Gastroesophageal sphincter (tissue), 4 donors: ENCODE data around the gene EXD3. TPM values are rescaled to one million over a fixed set of nuclear protein-coding genes. Genes with fewer than 3 reads are reported as not detected.
A peak's percentile ranks its signal among the peaks of the same experiment; 100 is the strongest.

Experiments used
- ATAC-seq: fragments of 150-250 bp; one replicate; pipeline ENCODE4 v1.9.1; 2016; ENCODE audit warnings: mild to moderate bottlenecking, moderate library complexity
- H3K27ac ChIP-seq, 4 donors: fragments of 200-600 bp; sonication (generic) in 3 of 4; 1 replicate in 3 of 4; 2 replicates in 1 of 4; pipeline ENCODE4 v1.5.1; 2016 to 2019
- H3K27me3 ChIP-seq: fragments of 200-600 bp; sonication (generic); one replicate; pipeline ENCODE4 v1.5.1; 2019
- H3K36me3 ChIP-seq, 2 donors: fragments of 200-600 bp; sonication (generic); one replicate each; pipeline ENCODE4 v1.5.1; 2019; ENCODE audit warnings: control low read depth in 1 of 2
- H3K4me1 ChIP-seq, 3 donors: fragments of 200-600 bp; sonication (generic); 1 replicate in 2 of 3; 2 replicates in 1 of 3; pipeline ENCODE4 v1.5.1; 2016 to 2019; ENCODE audit warnings: control low read depth in 2 of 3
- H3K4me3 ChIP-seq, 2 donors: fragments of 200-600 bp; sonication (generic); one replicate each; pipeline ENCODE4 v1.5.1; 2019; ENCODE audit warnings: mild to moderate bottlenecking in 1 of 2, moderate library complexity in 1 of 2
- H3K9me3 ChIP-seq, 3 donors: fragments of 200-600 bp; sonication (generic); one replicate each; pipeline ENCODE4 v1.5.1; 2017 to 2019; ENCODE audit warnings: control low read depth in 2 of 3
- CTCF ChIP-seq, 4 experiments: fragments of 200-600 bp in 2 of 4; fragments of 450-650 bp in 2 of 4; sonication (generic) in 1 of 4; IDR thresholded peaks; one replicate each; pipeline ENCODE4 v1.5.1; 2017 to 2019; ENCODE audit warnings: antibody characterized with exemption in 4 of 4, mild to moderate bottlenecking in 2 of 4, moderate library complexity in 2 of 4
- EP300 ChIP-seq: sonication (generic); formaldehyde crosslinking; IDR thresholded peaks from one replicate; pipeline ENCODE4 v1.6.1; 2017; ENCODE audit warnings: antibody characterized with exemption, mild to moderate bottlenecking
- POLR2A ChIP-seq, 2 donors: fragments of 450-650 bp; IDR thresholded peaks; one replicate each; pipeline ENCODE4 v1.6.1; 2017; ENCODE audit warnings: antibody characterized with exemption in 2 of 2, mild to moderate bottlenecking in 2 of 2, moderate library complexity in 1 of 2
- POLR2AphosphoS5 ChIP-seq: sonication (generic); formaldehyde crosslinking; IDR thresholded peaks from one replicate; pipeline ENCODE4 v1.6.1; 2017; ENCODE audit warnings: antibody characterized with exemption
- WGBS, 2 donors: methylation state at CpG; one replicate each; pipeline ENCODE4 v1.1.5; 2018; ENCODE audit warnings: low coverage in 1 of 2; 5-methylcytosine and 5-hydroxymethylcytosine counted together
- total RNA-seq, 4 donors: library from RNA; depleted of rRNA; stranded (reverse); fragments of >200 nt; gene quantifications; one replicate each; pipeline ENCODE4 v1.1.0, GENCODE V29; 2016

EXD3 gene
- total RNA-seq, 4 donors from 2014 or later = 3.7 to 29.7 (median 10.9) TPM

GRCh38 chr9:137295238-137295811, 127.6 kb downstream of the EXD3 start:
- H3K4me1 ChIP-seq = peaks cover 0 to 44% (median 6%) of the 10 kb centered on the region in 3 donors
- peaks cover 87% of the 10 kb centered on the region for H3K27me3 ChIP-seq
- WGBS, 2 donors = 0% methylated on average over 2 of the region's 76 CpGs; no CpG with 5 or more reads in 1 of the 2 donors
- ATAC-seq = peak; percentile 58
- no peaks in the 10 kb centered on the region for H3K9me3 ChIP-seq
- H3K36me3 ChIP-seq = no peaks in the 10 kb centered on the region
- H3K27ac ChIP-seq = peak overlapping the region in 3 of 4 donors; percentile 58 to 76 (median 73)
- TF ChIP-seq EP300 (no peak), CTCF (IDR thresholded peaks at IDR 0.05) (peak in 3 of 4 experiments; percentile 66 to 81 (median 76))
- peak overlapping the region in 1 of 2 donors; percentile 50 for H3K4me3 ChIP-seq

DNA sequence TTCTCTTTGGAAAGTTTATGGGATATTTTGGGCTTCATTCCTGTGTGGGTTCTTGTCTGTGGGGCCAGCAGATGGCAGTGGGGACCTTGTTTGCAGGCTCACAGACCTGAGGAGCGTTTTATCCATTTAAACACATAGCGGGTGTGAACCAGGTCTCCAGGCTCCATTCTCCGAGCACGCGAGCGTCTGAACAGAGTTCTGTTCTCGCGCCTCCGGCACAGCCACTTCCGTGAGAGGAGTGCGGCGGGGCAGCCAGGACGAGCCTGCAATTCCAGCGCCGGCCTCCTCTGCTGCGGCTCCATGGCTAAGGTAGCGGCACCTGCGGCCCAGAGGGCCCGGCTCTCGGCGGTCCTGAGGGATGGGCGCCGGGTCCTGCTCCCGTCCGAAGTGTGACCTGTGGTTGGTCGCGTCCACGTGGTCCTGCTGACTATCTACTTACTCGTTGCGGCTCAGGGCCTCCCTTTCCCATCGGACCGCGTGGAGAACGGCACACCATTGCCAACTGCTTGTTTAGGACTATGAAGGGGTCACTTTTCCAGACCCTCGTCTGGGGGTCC, 128.2 kb downstream of the EXD3 start:
- TF ChIP-seq CTCF (IDR thresholded peaks at IDR 0.05) = peak in 1 of 4 experiments; percentile 21
- no peak for TF ChIP-seq POLR2AphosphoS5
- no peak for TF ChIP-seq POLR2A (IDR thresholded peaks at IDR 0.05)
- no peak for TF ChIP-seq EP300
- peak; percentile 9 for ATAC-seq
- peaks cover 0 to 39% (median 6%) of the 10 kb centered on the region in 3 donors for H3K4me1 ChIP-seq
- H3K4me3 ChIP-seq = peak overlapping the region in 1 of 2 donors; percentile 50
- WGBS, 2 donors = 18% methylated on average over 25 of the region's 35 CpGs; no CpG with 5 or more reads in 1 of the 2 donors
- H3K9me3 ChIP-seq = no peaks in the 10 kb centered on the region
- H3K27ac ChIP-seq = peak overlapping the region in 1 of 4 donors; percentile 76
- H3K27me3 ChIP-seq = peaks cover 87% of the 10 kb centered on the region
- H3K36me3 ChIP-seq = no peaks in the 10 kb centered on the region

DNA sequence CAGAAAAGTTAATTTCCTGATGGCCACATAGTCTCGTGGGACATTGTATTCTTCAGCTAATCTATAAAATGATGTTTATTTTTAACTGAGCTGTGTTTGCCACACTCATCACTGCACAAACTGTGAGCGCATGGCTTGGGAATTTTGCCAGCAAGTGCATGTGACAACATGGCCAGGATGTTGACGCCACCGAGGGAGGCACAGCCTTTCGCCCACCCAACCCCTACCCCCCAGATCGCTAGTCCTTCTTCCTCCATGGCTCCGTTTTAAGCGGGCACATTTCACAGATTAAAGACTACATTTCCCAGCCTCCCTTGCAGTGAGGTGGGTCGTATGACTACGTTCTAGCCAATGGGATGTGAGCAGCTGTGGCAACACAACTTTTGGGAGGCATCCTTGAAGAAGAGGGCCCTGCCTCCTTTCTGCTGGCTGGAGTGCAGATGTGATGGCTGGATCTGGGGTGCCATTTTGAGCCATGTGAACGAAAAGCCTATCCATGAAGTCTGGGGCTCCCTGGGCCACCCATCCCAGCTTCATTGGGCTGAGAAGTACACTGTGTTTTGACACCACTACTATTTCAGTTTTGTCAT, 128.8 kb downstream of the EXD3 start:
- TF ChIP-seq EP300 = no peak
- TF ChIP-seq POLR2A (IDR thresholded peaks at IDR 0.05) = no peak
- Histone ChIP-seq H3K36me3 (no peaks in the 10 kb centered on the region), H3K27ac (no peak overlapping the region), H3K4me1 (peaks cover 0 to 33% (median 6%) of the 10 kb centered on the region in 3 donors), H3K9me3 (no peaks in the 10 kb centered on the region), H3K4me3 (no peak overlapping the region), H3K27me3 (peaks cover 82% of the 10 kb centered on the region)
- 42 to 60% methylated on average over 5 to 10 of the region's 11 CpGs for WGBS, 2 donors
- ATAC-seq = no peak

GRCh38 chr9:137293482-137294090, 129.4 kb downstream of the EXD3 start:
- no peaks in the 10 kb centered on the region for H3K9me3 ChIP-seq
- ATAC-seq = no peak
- peaks cover 0 to 31% (median 6%) of the 10 kb centered on the region in 3 donors for H3K4me1 ChIP-seq
- peaks cover 76% of the 10 kb centered on the region for H3K27me3 ChIP-seq
- no peaks in the 10 kb centered on the region for H3K36me3 ChIP-seq
- 75 to 77% methylated on average over 14 to 29 of the region's 29 CpGs for WGBS, 2 donors
- TF ChIP-seq POLR2A (IDR thresholded peaks at IDR 0.05) (no peak), EP300 (no peak), POLR2AphosphoS5 (no peak), CTCF (IDR thresholded peaks at IDR 0.05) (no peak)
- no peak overlapping the region for H3K27ac ChIP-seq
- H3K4me3 ChIP-seq = no peak overlapping the region

- no peaks in the 10 kb centered on the region for H3K36me3 ChIP-seq
- no peak for TF ChIP-seq POLR2A (IDR thresholded peaks at IDR 0.05)
- TF ChIP-seq CTCF (IDR thresholded peaks at IDR 0.05) = no peak
- no peak for TF ChIP-seq POLR2AphosphoS5
- no peak for TF ChIP-seq EP300
- H3K9me3 ChIP-seq = no peaks in the 10 kb centered on the region
- no peak overlapping the region for H3K4me3 ChIP-seq
- peaks cover 0 to 31% (median 6%) of the 10 kb centered on the region in 3 donors for H3K4me1 ChIP-seq
- 40 to 83% methylated on average over 1 to 5 of the region's 15 CpGs for WGBS, 2 donors
- H3K27ac ChIP-seq = no peak overlapping the region
- no peak for ATAC-seq
- H3K27me3 ChIP-seq = peaks cover 71% of the 10 kb centered on the region
These were observed 129.9 kb downstream of the EXD3 start for GRCh38 chr9:137293094-137293481.
